HEK293 (cell line): ENCODE data around the gene BRD1.

ENCODE experiments used
- KLF10 ChIP-seq: fragments of 450-650 bp; IDR thresholded peaks from 2 replicates; pipeline ENCODE4 v1.5.1; 2018; ENCODE audit warnings: missing biosample characterization, mild to moderate bottlenecking, missing genetic modification characterization
- TCF7L2 ChIP-seq: IDR thresholded peaks from 2 replicates; pipeline ENCODE4 v1.6.1; 2011; ENCODE audit warnings: low read depth, mild to moderate bottlenecking, inconsistent platforms, low read length, moderate library complexity, borderline replicate concordance
- ZBTB1 ChIP-seq: fragments of 450-650 bp; formaldehyde crosslinking; IDR thresholded peaks from 2 replicates; pipeline ENCODE4 v1.5.1; 2016; ENCODE audit warnings: missing biosample characterization, missing genetic modification characterization
- ZBTB48 ChIP-seq: fragments of 450-650 bp; formaldehyde crosslinking; IDR thresholded peaks from 2 replicates; pipeline ENCODE4 v1.5.1; 2016; ENCODE audit warnings: missing biosample characterization, missing genetic modification characterization
- ZNF621 ChIP-seq: fragments of 450-650 bp; formaldehyde crosslinking; IDR thresholded peaks from 2 replicates; pipeline ENCODE4 v1.5.1; 2017; ENCODE audit warnings: missing biosample characterization, missing genetic modification characterization
- ZNF830 ChIP-seq: fragments of 450-650 bp; IDR thresholded peaks from 2 replicates; pipeline ENCODE4 v1.5.0; 2018; ENCODE audit warnings: missing biosample characterization, missing genetic modification characterization, low read depth, mild to moderate bottlenecking, moderate library complexity
- ZSCAN16 ChIP-seq: fragments of 450-650 bp; formaldehyde crosslinking; IDR thresholded peaks from 2 replicates; pipeline ENCODE4 v1.5.1; 2016; ENCODE audit warnings: missing biosample characterization, missing genetic modification characterization
- TF ChIP-seq, protein P1 (sequence below): fragments of 450-650 bp; formaldehyde crosslinking; IDR thresholded peaks from 2 replicates; pipeline ENCODE4 v1.5.1; 2016; ENCODE audit warnings: missing biosample characterization, missing genetic modification characterization

DNA sequence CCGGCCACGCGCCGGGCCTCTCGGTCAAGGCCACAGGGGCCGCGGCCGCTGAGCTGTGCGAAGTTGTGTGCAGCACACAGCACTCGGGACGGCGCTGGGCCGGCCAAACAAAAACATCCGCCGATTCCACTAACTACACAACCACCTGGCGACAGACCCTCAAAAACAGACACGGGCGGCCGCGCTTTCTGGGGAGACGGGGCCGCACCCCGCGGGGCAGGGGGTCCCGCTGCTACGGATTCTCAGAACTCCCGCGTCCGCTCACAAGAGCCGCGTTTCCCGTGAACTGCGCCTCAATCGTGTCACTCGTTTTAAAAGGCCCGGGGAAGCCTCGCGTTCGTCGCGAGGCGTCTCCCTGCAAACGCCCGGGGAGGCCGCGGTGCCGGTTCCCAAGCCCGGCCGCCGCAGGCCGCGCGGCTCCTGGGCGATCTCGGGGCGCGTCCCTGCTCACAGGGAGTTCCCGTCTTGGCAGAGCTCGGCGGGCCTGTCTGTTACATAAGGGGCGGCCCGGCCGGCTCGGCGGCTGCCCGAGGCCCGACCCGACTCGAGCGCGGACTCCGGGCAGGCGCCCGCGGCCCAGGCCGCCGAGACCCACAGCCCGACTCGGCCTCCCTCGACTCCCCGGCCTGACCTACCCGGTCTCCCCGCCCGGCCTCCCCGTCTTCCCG, 936 bp downstream of the BRD1 start:
- TF ChIP-seq TCF7L2 (no peak), ZNF830 (no peak), ZNF621 (tag by site-specific recombination) (no peak), ZBTB48 (tag by site-specific recombination) (no peak), KLF10 (tag by site-specific recombination) (no peak), ZSCAN16 (tag by site-specific recombination) (no peak), ZBTB1 (tag by site-specific recombination) (no peak)
- TF ChIP-seq, protein P1, sequence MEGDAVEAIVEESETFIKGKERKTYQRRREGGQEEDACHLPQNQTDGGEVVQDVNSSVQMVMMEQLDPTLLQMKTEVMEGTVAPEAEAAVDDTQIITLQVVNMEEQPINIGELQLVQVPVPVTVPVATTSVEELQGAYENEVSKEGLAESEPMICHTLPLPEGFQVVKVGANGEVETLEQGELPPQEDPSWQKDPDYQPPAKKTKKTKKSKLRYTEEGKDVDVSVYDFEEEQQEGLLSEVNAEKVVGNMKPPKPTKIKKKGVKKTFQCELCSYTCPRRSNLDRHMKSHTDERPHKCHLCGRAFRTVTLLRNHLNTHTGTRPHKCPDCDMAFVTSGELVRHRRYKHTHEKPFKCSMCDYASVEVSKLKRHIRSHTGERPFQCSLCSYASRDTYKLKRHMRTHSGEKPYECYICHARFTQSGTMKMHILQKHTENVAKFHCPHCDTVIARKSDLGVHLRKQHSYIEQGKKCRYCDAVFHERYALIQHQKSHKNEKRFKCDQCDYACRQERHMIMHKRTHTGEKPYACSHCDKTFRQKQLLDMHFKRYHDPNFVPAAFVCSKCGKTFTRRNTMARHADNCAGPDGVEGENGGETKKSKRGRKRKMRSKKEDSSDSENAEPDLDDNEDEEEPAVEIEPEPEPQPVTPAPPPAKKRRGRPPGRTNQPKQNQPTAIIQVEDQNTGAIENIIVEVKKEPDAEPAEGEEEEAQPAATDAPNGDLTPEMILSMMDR (tag by site-specific recombination): no peak
